Measurements from ENCODE around the gene RANGAP1.

Gene RANGAP1

GRCh38 chr22:41249442-41249841, 36.5 kb downstream of the RANGAP1 start:
- Histone ChIP-seq H3K36me3 (ENCODE audit: control insufficient read depth, insufficient read depth, low read length) (peaks cover 21% of the 10 kb centered on the region), H3K4me3 (ENCODE audit: low read length) (no peak overlapping the region), H3K27me3 (ENCODE audit: control insufficient read depth, insufficient read depth, low read length) (no peaks in the 10 kb centered on the region), H3K9me3 (ENCODE audit: control insufficient read depth, low read length) (no peaks in the 10 kb centered on the region), H3K4me1 (ENCODE audit: control insufficient read depth, insufficient read depth, low read length) (no peaks in the 10 kb centered on the region), H3K9ac (ENCODE audit: low read length) (no peak overlapping the region)

- Histone ChIP-seq H3K36me3 (ENCODE audit: control insufficient read depth, insufficient read depth, low read length) (peaks cover 21% of the 10 kb centered on the region), H3K4me1 (ENCODE audit: control insufficient read depth, insufficient read depth, low read length) (no peaks in the 10 kb centered on the region), H3K9ac (ENCODE audit: low read length) (no peak overlapping the region), H3K9me3 (ENCODE audit: control insufficient read depth, low read length) (no peaks in the 10 kb centered on the region), H3K4me3 (ENCODE audit: low read length) (no peak overlapping the region), H3K27me3 (ENCODE audit: control insufficient read depth, insufficient read depth, low read length) (no peaks in the 10 kb centered on the region)
Measured at GRCh38 chr22:41248758-41249157, 37.2 kb downstream of the RANGAP1 start.

- H3K9me3 ChIP-seq (ENCODE audit: control insufficient read depth, low read length): no peaks in the 10 kb centered on the region
- no peak overlapping the region for H3K9ac ChIP-seq (ENCODE audit: low read length)
- no peaks in the 10 kb centered on the region for H3K4me1 ChIP-seq (ENCODE audit: control insufficient read depth, insufficient read depth, low read length)
- no peaks in the 10 kb centered on the region for H3K27me3 ChIP-seq (ENCODE audit: control insufficient read depth, insufficient read depth, low read length)
- H3K4me3 ChIP-seq (ENCODE audit: low read length): no peak overlapping the region
- H3K36me3 ChIP-seq (ENCODE audit: control insufficient read depth, insufficient read depth, low read length): peaks cover 18% of the 10 kb centered on the region
Measured at GRCh38 chr22:41248314-41248713, 37.7 kb downstream of the RANGAP1 start.

- peaks cover 12% of the 10 kb centered on the region for H3K36me3 ChIP-seq (ENCODE audit: control insufficient read depth, insufficient read depth, low read length)
- H3K9ac ChIP-seq (ENCODE audit: low read length): no peak overlapping the region
- no peaks in the 10 kb centered on the region for H3K27me3 ChIP-seq (ENCODE audit: control insufficient read depth, insufficient read depth, low read length)
- H3K4me3 ChIP-seq (ENCODE audit: low read length): no peak overlapping the region
- no peaks in the 10 kb centered on the region for H3K4me1 ChIP-seq (ENCODE audit: control insufficient read depth, insufficient read depth, low read length)
- no peaks in the 10 kb centered on the region for H3K9me3 ChIP-seq (ENCODE audit: control insufficient read depth, low read length)
Measured at GRCh38 chr22:41247703-41248102, 38.3 kb downstream of the RANGAP1 start.

GRCh38 chr22:41245917-41246499, 40.0 kb downstream of the RANGAP1 start:
- H3K27me3 ChIP-seq (ENCODE audit: control insufficient read depth, insufficient read depth, low read length): no peaks in the 10 kb centered on the region
- H3K9me3 ChIP-seq (ENCODE audit: control insufficient read depth, low read length): no peaks in the 10 kb centered on the region
- no peaks in the 10 kb centered on the region for H3K4me1 ChIP-seq (ENCODE audit: control insufficient read depth, insufficient read depth, low read length)
- no peak overlapping the region for H3K4me3 ChIP-seq (ENCODE audit: low read length)
- H3K9ac ChIP-seq (ENCODE audit: low read length): no peak overlapping the region
- H3K36me3 ChIP-seq (ENCODE audit: control insufficient read depth, insufficient read depth, low read length): peaks cover 8% of the 10 kb centered on the region

- no peaks in the 10 kb centered on the region for H3K9me3 ChIP-seq (ENCODE audit: control insufficient read depth, low read length)
- H3K9ac ChIP-seq (ENCODE audit: low read length): no peak overlapping the region
- H3K36me3 ChIP-seq (ENCODE audit: control insufficient read depth, insufficient read depth, low read length): no peaks in the 10 kb centered on the region
- H3K27me3 ChIP-seq (ENCODE audit: control insufficient read depth, insufficient read depth, low read length): peaks cover 5% of the 10 kb centered on the region
- peaks cover 1% of the 10 kb centered on the region for H3K4me1 ChIP-seq (ENCODE audit: control insufficient read depth, insufficient read depth, low read length)
- H3K4me3 ChIP-seq (ENCODE audit: low read length): no peak overlapping the region
Measured at GRCh38 chr22:41243361-41243760, 42.6 kb downstream of the RANGAP1 start.

GRCh38 chr22:41242396-41243117, 43.4 kb downstream of the RANGAP1 start:
- peaks cover 5% of the 10 kb centered on the region for H3K27me3 ChIP-seq (ENCODE audit: control insufficient read depth, insufficient read depth, low read length)
- H3K9me3 ChIP-seq (ENCODE audit: control insufficient read depth, low read length): no peaks in the 10 kb centered on the region
- no peak overlapping the region for H3K9ac ChIP-seq (ENCODE audit: low read length)
- no peaks in the 10 kb centered on the region for H3K36me3 ChIP-seq (ENCODE audit: control insufficient read depth, insufficient read depth, low read length)
- no peak overlapping the region for H3K4me3 ChIP-seq (ENCODE audit: low read length)
- peaks cover 7% of the 10 kb centered on the region for H3K4me1 ChIP-seq (ENCODE audit: control insufficient read depth, insufficient read depth, low read length)

- Histone ChIP-seq H3K4me3 (ENCODE audit: low read length) (no peak overlapping the region), H3K4me1 (ENCODE audit: control insufficient read depth, insufficient read depth, low read length) (peaks cover 16% of the 10 kb centered on the region), H3K27me3 (ENCODE audit: control insufficient read depth, insufficient read depth, low read length) (peaks cover 5% of the 10 kb centered on the region), H3K9ac (ENCODE audit: low read length) (no peak overlapping the region), H3K9me3 (ENCODE audit: control insufficient read depth, low read length) (no peaks in the 10 kb centered on the region), H3K36me3 (ENCODE audit: control insufficient read depth, insufficient read depth, low read length) (no peaks in the 10 kb centered on the region)
Measured at GRCh38 chr22:41241133-41241676, 44.8 kb downstream of the RANGAP1 start.

- Histone ChIP-seq H3K36me3 (ENCODE audit: control insufficient read depth, insufficient read depth, low read length) (no peaks in the 10 kb centered on the region), H3K4me3 (ENCODE audit: low read length) (no peak within 1 kb of the TSS), H3K9me3 (ENCODE audit: control insufficient read depth, low read length) (no peaks in the 10 kb centered on the region), H3K27me3 (ENCODE audit: control insufficient read depth, insufficient read depth, low read length) (peaks cover 5% of the 10 kb centered on the region), H3K4me1 (ENCODE audit: control insufficient read depth, insufficient read depth, low read length) (peaks cover 16% of the 10 kb centered on the region), H3K9ac (ENCODE audit: low read length) (no peak within 1 kb of the TSS)
Measured at GRCh38 chr22:41240377-41241132, 45.4 kb downstream of the RANGAP1 start, which contains the start of gene CHADL. CHADL (minus strand) TSS chr22:41240931; CDS start chr22:41240881, 50 bp downstream.

- H3K9ac ChIP-seq (ENCODE audit: low read length): no peak overlapping the region
Measured at GRCh38 chr22:41239443-41240128, 46.4 kb downstream of the RANGAP1 start.

GRCh38 chr22:41238570-41239442, 47.2 kb downstream of the RANGAP1 start:
- H3K36me3 ChIP-seq (ENCODE audit: control insufficient read depth, insufficient read depth, low read length): no peaks in the 10 kb centered on the region
- no peak overlapping the region for H3K4me3 ChIP-seq (ENCODE audit: low read length)
- no peak overlapping the region for H3K9ac ChIP-seq (ENCODE audit: low read length)
- peaks cover 5% of the 10 kb centered on the region for H3K27me3 ChIP-seq (ENCODE audit: control insufficient read depth, insufficient read depth, low read length)
- no peaks in the 10 kb centered on the region for H3K9me3 ChIP-seq (ENCODE audit: control insufficient read depth, low read length)
- H3K4me1 ChIP-seq (ENCODE audit: control insufficient read depth, insufficient read depth, low read length): peaks cover 16% of the 10 kb centered on the region

More at GRCh38 chr22:41239443-41240128, 46.4 kb downstream of the RANGAP1 start:
- Histone ChIP-seq H3K4me3 (ENCODE audit: low read length) (no peak overlapping the region), H3K27me3 (ENCODE audit: control insufficient read depth, insufficient read depth, low read length) (peaks cover 5% of the 10 kb centered on the region), H3K4me1 (ENCODE audit: control insufficient read depth, insufficient read depth, low read length) (peaks cover 16% of the 10 kb centered on the region), H3K36me3 (ENCODE audit: control insufficient read depth, insufficient read depth, low read length) (no peaks in the 10 kb centered on the region), H3K9me3 (ENCODE audit: control insufficient read depth, low read length) (no peaks in the 10 kb centered on the region)
